Spleen (tissue), 7 donors: ENCODE results near the gene PIAS4.

ENCODE experiments used
- CTCF ChIP-seq, 11 experiments: fragments of 200-600 bp in 7 of 11; fragments of 450-650 bp in 4 of 11; sonication (generic) in 4 of 11; IDR thresholded peaks in 8 of 11; conservative IDR thresholded peaks in 3 of 11; 1 replicate in 7 of 11; 2 replicates in 4 of 11; pipeline versions ENCODE4 v1.4.0 to v1.8.0; 2016 to 2021; ENCODE audit warnings: antibody characterized with exemption in 11 of 11, inconsistent platforms in 4 of 11, mild to moderate bottlenecking in 1 of 11
- POLR2AphosphoS5 ChIP-seq, 3 donors: sonication (generic); formaldehyde crosslinking; IDR thresholded peaks; one replicate each; pipeline ENCODE4 v1.5.1; 2017; ENCODE audit warnings: antibody characterized with exemption in 3 of 3
- donor health status: DM: no; HTN: no; CAD: no; lungs with moderate emphysema.
- donor health status: DM: no; HTN: no; CAD: no.
- donor health status: DM: no; HTN: no; CAD: no.

GRCh38 chr19:3968556-3969434 lies 38.7 kb upstream of the PIAS4 start:
- TF ChIP-seq POLR2AphosphoS5 (IDR thresholded peaks at IDR 0.05): peak; percentile 27 to 69 (median 62)
- no peak for TF ChIP-seq CTCF (IDR thresholded peaks at IDR 0.05 in 8 of 11, conservative IDR thresholded peaks at IDR 0.05 in 3 of 11)
